H9 (cell line): ENCODE measurements around the gene SIX5. TPM values are rescaled to one million over a fixed set of nuclear protein-coding genes. Genes with fewer than 3 reads are reported as not detected.

Source experiments
- DNase-seq: peaks from one replicate; pipeline ENCODE4 v3.0.0-alpha.2; 2017
- H2AFZ ChIP-seq: one replicate; pipeline ENCODE4 v1.6.1; 2013; ENCODE audit warnings: mild to moderate bottlenecking, low read length, control low read depth, moderate library complexity
- H2AK5ac ChIP-seq: 2 replicates; pipeline ENCODE4 v1.6.1; 2013; ENCODE audit warnings: low read length, control low read depth, mixed read lengths; ENCODE audit not compliant: insufficient read length
- H2BK120ac ChIP-seq: one replicate; pipeline ENCODE4 v1.6.1; 2013; ENCODE audit warnings: low read depth, mild to moderate bottlenecking, low read length, control low read depth, inconsistent platforms; ENCODE audit not compliant: poor library complexity, severe bottlenecking
- H2BK12ac ChIP-seq: 2 replicates; pipeline ENCODE4 v1.6.1; 2013; ENCODE audit warnings: low read length, control low read depth, mixed read lengths, low read depth; ENCODE audit not compliant: insufficient read length
- H2BK15ac ChIP-seq: 2 replicates; pipeline ENCODE4 v1.6.1; 2013; ENCODE audit warnings: low read depth, low read length, control low read depth
- H2BK20ac ChIP-seq: one replicate; pipeline ENCODE4 v1.6.1; 2013; ENCODE audit warnings: low read depth, mild to moderate bottlenecking, low read length, control low read depth, inconsistent platforms; ENCODE audit not compliant: poor library complexity, severe bottlenecking
- H2BK5ac ChIP-seq: 2 replicates; pipeline ENCODE4 v1.6.1; 2013; ENCODE audit warnings: low read length, control low read depth, mixed read lengths; ENCODE audit not compliant: insufficient read length
- H3K14ac ChIP-seq: 2 replicates; pipeline ENCODE4 v1.6.1; 2013; ENCODE audit warnings: low read length, control low read depth; ENCODE audit not compliant: insufficient read depth
- H3K18ac ChIP-seq: 2 replicates; pipeline ENCODE4 v1.6.1; 2013; ENCODE audit warnings: low read depth, mild to moderate bottlenecking, mixed read lengths, low read length, control low read depth; ENCODE audit not compliant: insufficient read length
- H3K23ac ChIP-seq: 2 replicates; pipeline ENCODE4 v1.6.1; 2013; ENCODE audit warnings: low read length, control low read depth, mixed read lengths, low read depth; ENCODE audit not compliant: insufficient read length
- H3K23me2 ChIP-seq: 2 replicates; pipeline ENCODE4 v1.6.1; 2013; ENCODE audit warnings: low read depth, mild to moderate bottlenecking, mixed read lengths, low read length, control low read depth; ENCODE audit not compliant: insufficient read length, poor library complexity, severe bottlenecking
- H3K27ac ChIP-seq: 2 replicates; pipeline ENCODE4 v1.5.1; 2013; ENCODE audit warnings: low read length, control low read depth, mixed read lengths, low read depth; ENCODE audit not compliant: insufficient read length
- H3K27me3 ChIP-seq: 2 replicates; pipeline ENCODE4 v1.6.1; 2013; ENCODE audit warnings: low read length, control low read depth, inconsistent platforms; ENCODE audit not compliant: insufficient read depth
- H3K4ac ChIP-seq: 2 replicates; pipeline ENCODE4 v1.6.1; 2013; ENCODE audit warnings: low read depth, mild to moderate bottlenecking, control low read depth, inconsistent platforms, low read length, moderate library complexity
- H3K4me1 ChIP-seq: 2 replicates; pipeline ENCODE4 v1.6.1; 2013; ENCODE audit warnings: low read length, control low read depth, inconsistent platforms; ENCODE audit not compliant: insufficient read depth
- H3K4me2 ChIP-seq: 2 replicates; pipeline ENCODE4 v1.6.1; 2013; ENCODE audit warnings: low read length, control low read depth, mixed read lengths; ENCODE audit not compliant: insufficient read length, insufficient read depth
- H3K56ac ChIP-seq: 2 replicates; pipeline ENCODE4 v1.6.1; 2013; ENCODE audit warnings: low read depth, mild to moderate bottlenecking, mixed read lengths, low read length, control low read depth; ENCODE audit not compliant: insufficient read length
- H3K79me1 ChIP-seq: 2 replicates; pipeline ENCODE4 v1.6.1; 2013; ENCODE audit warnings: low read depth, mild to moderate bottlenecking, moderate library complexity, low read length, control low read depth, inconsistent platforms; ENCODE audit not compliant: insufficient read depth, poor library complexity, severe bottlenecking
- H3K79me2 ChIP-seq: 2 replicates; pipeline ENCODE4 v1.6.1; 2013; ENCODE audit warnings: low read length, control low read depth, inconsistent platforms; ENCODE audit not compliant: insufficient read depth
- H3K9ac ChIP-seq: 2 replicates; pipeline ENCODE4 v1.6.1; 2013; ENCODE audit warnings: low read length, control low read depth, mixed read lengths; ENCODE audit not compliant: insufficient read length; ENCODE audit errors: extremely low read depth
- H3K9me3 ChIP-seq: one replicate; pipeline ENCODE4 v1.6.1; 2013; ENCODE audit warnings: low read depth, low read length, inconsistent platforms; ENCODE audit not compliant: control insufficient read depth
- H3T11ph ChIP-seq: one replicate; pipeline ENCODE4 v1.6.1; 2013; ENCODE audit warnings: mild to moderate bottlenecking, low read length, control low read depth, inconsistent platforms
- H4K20me1 ChIP-seq: one replicate; pipeline ENCODE4 v1.6.1; 2013; ENCODE audit not compliant: control insufficient read depth, insufficient read length, insufficient read depth
- H4K5ac ChIP-seq: 2 replicates; pipeline ENCODE4 v1.6.1; 2013; ENCODE audit warnings: low read depth, mild to moderate bottlenecking, mixed read lengths, low read length, control low read depth; ENCODE audit not compliant: insufficient read length
- H4K8ac ChIP-seq: replicated peaks from 2 replicates; pipeline ENCODE4 v1.6.1; 2013; ENCODE audit warnings: low read length, control low read depth, mixed read lengths, low read depth; ENCODE audit not compliant: insufficient read length
- H4K91ac ChIP-seq: 2 replicates; pipeline ENCODE4 v1.6.1; 2013; ENCODE audit warnings: low read depth, mild to moderate bottlenecking, moderate library complexity, mixed read lengths, low read length, control low read depth; ENCODE audit not compliant: insufficient read length
- H3K27ac Mint-ChIP-seq, 3 experiments: 2 replicates in 2 of 3; 3 replicates in 1 of 3; pipeline ENCODE4 v1.8.0; 2020 to 2021; ENCODE audit warnings: mixed read lengths in 3 of 3, mild to moderate bottlenecking in 1 of 3, moderate library complexity in 1 of 3
- H3K27me3 Mint-ChIP-seq: 2 replicates; pipeline ENCODE4 v1.8.0; 2021; ENCODE audit warnings: low read depth, mild to moderate bottlenecking, moderate library complexity, mixed read lengths
- H3K36me3 Mint-ChIP-seq, 3 experiments: 2 replicates in 2 of 3; 3 replicates in 1 of 3; pipeline ENCODE4 v1.8.0; 2020 to 2021; ENCODE audit warnings: low read depth in 3 of 3, mixed read lengths in 3 of 3; ENCODE audit not compliant: insufficient read depth in 1 of 3
- H3K4me1 Mint-ChIP-seq, 2 experiments: 2 replicates each; pipeline ENCODE4 v1.8.0; 2020; ENCODE audit warnings: mixed read lengths in 2 of 2
- H3K4me3 Mint-ChIP-seq, 2 experiments: 2 replicates in 1 of 2; 3 replicates in 1 of 2; pipeline ENCODE4 v1.8.0; 2020 to 2021; ENCODE audit warnings: mild to moderate bottlenecking in 2 of 2, mixed read lengths in 2 of 2, moderate library complexity in 1 of 2
- H3K9me3 Mint-ChIP-seq, 2 experiments: 2 replicates in 1 of 2; 3 replicates in 1 of 2; pipeline ENCODE4 v1.8.0; 2020; ENCODE audit warnings: mild to moderate bottlenecking in 2 of 2, mixed read lengths in 2 of 2, moderate library complexity in 1 of 2
- CTCF ChIP-seq: fragments of 200-600 bp; sonication (generic); conservative IDR thresholded peaks from 3 replicates; pipeline ENCODE4 v1.8.0; 2021; ENCODE audit warnings: antibody characterized with exemption, mild to moderate bottlenecking
- WGBS: extraction: QIAGEN DNeasy Blood & Tissue Kit; methylation state at CpG from one replicate; pipeline ENCODE4 v1.1.7; 2013; ENCODE audit warnings: missing lambda C conversion rate, low lambda C conversion rate, mixed read lengths; ENCODE audit not compliant: insufficient read length; ENCODE audit errors: extremely low coverage; 5-methylcytosine and 5-hydroxymethylcytosine counted together
- total RNA-seq: library from RNA; stranded (reverse); gene quantifications from 2 replicates; pipeline ENCODE4 v1.2.1, GENCODE V29; 2021

SIX5 gene
- total RNA-seq, 1 experiment from 2014 or later, result 41.7 TPM

- no CpG with 5 or more reads among the region's 57 CpGs for WGBS
- Histone ChIP-seq H2AFZ (no peak overlapping the region), H3K79me2 (no peaks in the 10 kb centered on the region), H2BK5ac (no peak overlapping the region), H4K91ac (no peak overlapping the region), H3T11ph (no peak overlapping the region), H3K27me3 (no peaks in the 10 kb centered on the region), H3K9ac (no peak overlapping the region), H4K5ac (no peak overlapping the region), H3K18ac (no peak overlapping the region), H3K27ac (no peak overlapping the region), H4K20me1 (no peaks in the 10 kb centered on the region), H4K8ac (no peak overlapping the region), H2BK12ac (no peak overlapping the region), H3K9me3 (no peaks in the 10 kb centered on the region), H3K4me1 (no peaks in the 10 kb centered on the region), H3K4ac (no peak overlapping the region), H3K23ac (no peak overlapping the region), H2BK15ac (no peak overlapping the region), H2AK5ac (no peak overlapping the region), H3K23me2 (no peaks in the 10 kb centered on the region), H2BK20ac (no peak overlapping the region), H3K79me1 (no peaks in the 10 kb centered on the region), H3K14ac (no peak overlapping the region), H3K4me2 (no peak overlapping the region), H2BK120ac (no peak overlapping the region), H3K56ac (no peak overlapping the region)
- Mint-ChIP-seq H3K27ac (peak overlapping the region in 1 of 3 experiments; percentile 48; a peak in 1 of 7 replicates), H3K4me3 (no peak overlapping the region), H3K4me1 (peaks cover 4 to 16% of the 10 kb centered on the region in 2 experiments), H3K9me3 (no peaks in the 10 kb centered on the region; a peak in 1 of 5 replicates), H3K27me3 (peaks cover 43% of the 10 kb centered on the region), H3K36me3 (no peaks in the 10 kb centered on the region)
- TF ChIP-seq CTCF, result no peak
- DNase-seq, result no peak
Observed at GRCh38 chr19:45804140-45804958, 35.3 kb upstream of the SIX5 start.
